ENCODE data around the gene LINGO3.

Gene LINGO3, protein sequence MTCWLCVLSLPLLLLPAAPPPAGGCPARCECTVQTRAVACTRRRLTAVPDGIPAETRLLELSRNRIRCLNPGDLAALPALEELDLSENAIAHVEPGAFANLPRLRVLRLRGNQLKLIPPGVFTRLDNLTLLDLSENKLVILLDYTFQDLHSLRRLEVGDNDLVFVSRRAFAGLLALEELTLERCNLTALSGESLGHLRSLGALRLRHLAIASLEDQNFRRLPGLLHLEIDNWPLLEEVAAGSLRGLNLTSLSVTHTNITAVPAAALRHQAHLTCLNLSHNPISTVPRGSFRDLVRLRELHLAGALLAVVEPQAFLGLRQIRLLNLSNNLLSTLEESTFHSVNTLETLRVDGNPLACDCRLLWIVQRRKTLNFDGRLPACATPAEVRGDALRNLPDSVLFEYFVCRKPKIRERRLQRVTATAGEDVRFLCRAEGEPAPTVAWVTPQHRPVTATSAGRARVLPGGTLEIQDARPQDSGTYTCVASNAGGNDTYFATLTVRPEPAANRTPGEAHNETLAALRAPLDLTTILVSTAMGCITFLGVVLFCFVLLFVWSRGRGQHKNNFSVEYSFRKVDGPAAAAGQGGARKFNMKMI

DNA sequence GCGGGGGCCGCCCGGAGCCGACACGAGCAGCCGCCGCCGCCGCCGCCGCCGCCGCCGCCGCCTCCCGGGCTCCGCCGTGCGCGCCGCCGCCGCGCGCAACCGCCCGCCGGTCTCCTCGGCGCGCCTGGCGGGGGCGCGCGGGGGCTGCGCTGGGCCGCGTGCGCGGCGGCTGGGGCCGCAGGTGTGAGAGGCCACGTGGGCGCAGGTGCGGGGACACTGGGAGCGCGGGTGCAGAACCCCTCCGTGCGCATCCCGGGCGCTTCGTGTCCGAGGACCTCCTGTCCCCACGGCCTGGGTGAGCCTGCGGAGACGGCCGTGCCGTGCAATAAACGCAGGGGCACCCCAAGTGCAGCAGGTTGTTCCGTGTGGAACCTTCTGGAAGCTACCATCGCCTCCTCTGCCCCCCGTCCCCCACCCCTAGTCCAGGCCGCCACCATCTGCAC lies at the start of gene LINGO3:
TSS of gene LINGO3 (minus strand) at position 41 of the 443 bp plus-strand sequence. CDS start 16,378 bp downstream, outside the sequence.
- H3K27ac ChIP-seq (ENCODE audit: low read depth, low read length): no peak within 1 kb of the TSS
- no peaks in the 10 kb centered on the region for H3K36me3 ChIP-seq (ENCODE audit: control insufficient read depth in 1 of 2, insufficient read depth in 2 of 2, low read length in 2 of 2)
- H3K9ac ChIP-seq (ENCODE audit: low read depth in 1 of 2, low read length in 2 of 2): no peak within 1 kb of the TSS
- H3K9me3 ChIP-seq (ENCODE audit: control insufficient read depth in 1 of 2, low read length in 2 of 2): no peaks in the 10 kb centered on the region
- H3K4me1 ChIP-seq (ENCODE audit: control insufficient read depth in 1 of 2, insufficient read depth in 2 of 2, low read length in 2 of 2): peaks cover 3 to 8% of the 10 kb centered on the region in 2 donors
- no peak within 1 kb of the TSS for H3K4me3 ChIP-seq (ENCODE audit: low read depth in 1 of 2, low read length in 2 of 2)
- peaks cover 24 to 34% of the 10 kb centered on the region in 2 donors for H3K27me3 ChIP-seq (ENCODE audit: control insufficient read depth in 1 of 2, insufficient read depth in 2 of 2, low read length in 2 of 2)

DNA sequence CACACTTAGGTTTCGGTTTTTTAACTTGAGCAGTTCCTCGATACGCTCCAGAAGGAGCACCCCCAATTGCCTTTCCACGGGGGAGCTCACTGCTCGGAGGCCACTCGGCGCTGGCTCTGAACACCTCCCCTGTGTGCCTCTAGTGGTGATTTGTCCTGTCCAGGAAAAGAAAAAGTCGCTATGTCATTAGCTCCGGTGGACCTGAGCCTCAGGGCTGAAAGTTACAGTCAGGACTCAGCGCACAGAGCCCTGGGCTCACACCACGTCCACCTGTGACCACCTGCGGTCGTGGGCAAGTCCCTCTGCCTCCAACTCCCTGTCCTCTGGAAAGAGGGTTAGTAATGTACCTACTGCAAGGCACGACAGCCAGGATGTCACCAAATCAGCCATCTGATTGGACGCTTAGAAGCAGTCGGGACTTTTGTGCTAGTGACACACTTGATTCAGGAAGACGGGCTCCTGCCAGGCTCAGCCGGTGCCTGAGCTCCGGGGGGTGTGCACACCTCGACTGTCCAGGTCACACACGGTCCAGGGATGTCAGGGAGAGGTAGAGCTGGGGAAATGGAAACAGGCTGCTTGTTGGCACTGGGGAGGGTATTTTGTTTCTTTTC lies 48.2 kb upstream of the LINGO3 start:
- Histone ChIP-seq H3K9me3 (ENCODE audit: control insufficient read depth in 1 of 2, low read length in 2 of 2) (no peaks in the 10 kb centered on the region), H3K36me3 (ENCODE audit: control insufficient read depth in 1 of 2, insufficient read depth in 2 of 2, low read length in 2 of 2) (peaks cover 0 to 15% of the 10 kb centered on the region in 2 donors), H3K27me3 (ENCODE audit: control insufficient read depth in 1 of 2, insufficient read depth in 2 of 2, low read length in 2 of 2) (peaks cover 10 to 21% of the 10 kb centered on the region in 2 donors), H3K9ac (ENCODE audit: low read depth in 1 of 2, low read length in 2 of 2) (no peak overlapping the region), H3K4me1 (ENCODE audit: control insufficient read depth in 1 of 2, insufficient read depth in 2 of 2, low read length in 2 of 2) (peaks cover 6 to 9% of the 10 kb centered on the region in 2 donors), H3K4me3 (ENCODE audit: low read depth in 1 of 2, low read length in 2 of 2) (no peak overlapping the region), H3K27ac (ENCODE audit: low read depth, low read length) (no peak overlapping the region)

DNA sequence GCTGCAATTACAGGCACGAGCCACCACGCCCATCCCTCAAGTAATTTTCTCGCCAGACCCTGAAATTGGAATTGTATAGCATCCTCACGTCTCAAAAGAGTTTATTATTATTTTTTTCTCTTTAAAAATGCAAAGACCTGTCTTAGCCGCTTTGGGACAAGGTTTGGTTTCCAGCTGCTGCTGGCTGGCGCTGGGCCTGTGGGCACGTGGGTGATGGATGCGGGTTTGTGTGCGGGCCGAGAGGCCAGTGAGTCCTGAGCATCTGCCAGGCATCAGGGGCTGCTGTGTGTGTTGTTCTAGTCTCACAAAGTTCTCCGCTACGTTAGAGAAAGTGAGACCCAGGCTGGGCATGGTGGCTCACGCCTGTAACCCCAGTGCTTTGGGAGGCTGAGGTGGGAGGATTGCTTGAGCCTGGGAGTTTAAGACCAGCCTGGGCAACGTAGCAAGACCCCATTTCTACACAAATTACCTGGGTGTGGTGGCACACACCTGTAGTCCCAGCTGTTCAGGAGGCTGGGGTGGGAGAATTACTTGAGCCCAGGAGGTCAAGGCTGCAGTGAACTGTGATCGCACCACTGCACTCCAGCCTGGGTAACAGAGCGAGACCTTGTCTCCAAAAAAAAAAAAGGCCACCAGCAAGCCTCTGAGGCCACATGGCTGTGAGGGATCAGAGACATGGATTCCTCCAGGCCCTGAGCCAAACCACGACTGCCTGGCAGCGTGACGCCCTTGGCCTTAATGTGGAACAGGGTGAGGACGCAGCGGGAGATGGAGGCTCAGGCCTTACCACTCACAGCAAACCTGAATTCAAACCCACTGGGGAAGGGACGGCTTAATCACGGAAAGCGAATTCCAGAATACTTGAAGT lies 47.4 kb upstream of the LINGO3 start:
- H3K9ac ChIP-seq (ENCODE audit: low read depth in 1 of 2, low read length in 2 of 2): no peak overlapping the region
- peaks cover 0 to 22% of the 10 kb centered on the region in 2 donors for H3K36me3 ChIP-seq (ENCODE audit: control insufficient read depth in 1 of 2, insufficient read depth in 2 of 2, low read length in 2 of 2)
- H3K4me3 ChIP-seq (ENCODE audit: low read depth in 1 of 2, low read length in 2 of 2): no peak overlapping the region
- peaks cover 6 to 9% of the 10 kb centered on the region in 2 donors for H3K4me1 ChIP-seq (ENCODE audit: control insufficient read depth in 1 of 2, insufficient read depth in 2 of 2, low read length in 2 of 2)
- H3K9me3 ChIP-seq (ENCODE audit: control insufficient read depth in 1 of 2, low read length in 2 of 2): no peaks in the 10 kb centered on the region
- peaks cover 5 to 16% of the 10 kb centered on the region in 2 donors for H3K27me3 ChIP-seq (ENCODE audit: control insufficient read depth in 1 of 2, insufficient read depth in 2 of 2, low read length in 2 of 2)
- no peak overlapping the region for H3K27ac ChIP-seq (ENCODE audit: low read depth, low read length)

DNA sequence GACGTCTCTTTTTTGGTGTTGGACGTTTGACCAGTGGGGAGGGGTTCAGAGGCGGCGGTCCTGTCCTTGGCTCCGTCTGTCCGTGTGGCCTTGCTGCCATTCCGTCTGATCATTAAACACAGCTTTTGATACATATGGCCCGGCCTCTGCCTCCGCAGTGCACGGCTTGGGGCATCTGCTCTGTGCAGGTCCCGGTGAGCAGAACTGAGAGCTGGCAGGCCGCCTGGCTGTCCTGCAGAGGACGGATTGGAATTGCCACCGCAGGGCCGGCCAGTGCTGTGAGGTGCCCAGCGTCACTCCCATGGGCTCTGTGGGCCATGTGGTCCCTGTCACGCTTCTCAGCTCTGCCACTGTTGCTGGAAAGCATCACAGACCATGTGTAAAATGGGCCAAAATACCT lies 46.7 kb upstream of the LINGO3 start:
- H3K27ac ChIP-seq (ENCODE audit: low read depth, low read length): no peak overlapping the region
- no peak overlapping the region for H3K4me3 ChIP-seq (ENCODE audit: low read depth in 1 of 2, low read length in 2 of 2)
- H3K4me1 ChIP-seq (ENCODE audit: control insufficient read depth in 1 of 2, insufficient read depth in 2 of 2, low read length in 2 of 2): peaks cover 6 to 9% of the 10 kb centered on the region in 2 donors
- H3K27me3 ChIP-seq (ENCODE audit: control insufficient read depth in 1 of 2, insufficient read depth in 2 of 2, low read length in 2 of 2): peaks cover 2 to 11% of the 10 kb centered on the region in 2 donors
- H3K9ac ChIP-seq (ENCODE audit: low read depth in 1 of 2, low read length in 2 of 2): no peak overlapping the region
- peaks cover 0 to 30% of the 10 kb centered on the region in 2 donors for H3K36me3 ChIP-seq (ENCODE audit: control insufficient read depth in 1 of 2, insufficient read depth in 2 of 2, low read length in 2 of 2)
- H3K9me3 ChIP-seq (ENCODE audit: control insufficient read depth in 1 of 2, low read length in 2 of 2): no peaks in the 10 kb centered on the region

DNA sequence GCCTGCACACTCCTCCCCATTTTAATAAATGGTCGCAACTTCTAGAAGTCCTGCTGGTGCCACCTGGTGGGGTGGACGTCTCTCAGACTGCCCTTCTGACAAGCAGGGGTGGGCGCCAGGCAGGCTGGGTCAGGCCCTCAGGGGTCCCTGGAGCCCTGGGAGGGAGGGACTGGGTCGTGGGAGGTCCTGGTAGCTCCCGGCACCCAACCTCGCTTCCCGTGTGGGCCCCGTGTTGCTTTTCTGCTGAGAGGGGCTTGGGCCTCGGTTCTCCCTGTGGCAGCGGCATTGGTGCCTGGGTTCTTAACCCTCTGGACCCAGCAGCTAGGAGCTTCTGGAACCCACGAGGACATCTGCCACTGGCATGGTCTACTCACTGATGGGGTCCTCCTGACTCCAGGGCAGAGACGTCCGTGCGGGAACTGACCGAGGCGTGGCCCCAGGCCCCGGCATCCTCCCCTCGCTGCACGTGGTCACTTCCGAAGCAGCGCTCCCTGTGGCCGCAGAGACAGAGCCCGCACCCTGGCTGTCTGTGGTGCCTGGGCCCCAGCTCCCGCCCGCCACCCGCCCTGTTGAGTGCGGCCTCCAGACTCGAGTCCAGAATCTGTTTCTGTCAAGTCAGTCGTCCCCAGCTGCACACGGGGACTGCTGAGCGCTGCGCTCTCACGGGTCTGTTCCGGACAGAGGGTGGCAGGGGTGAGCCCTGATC lies 46.1 kb upstream of the LINGO3 start:
- Histone ChIP-seq H3K9me3 (ENCODE audit: control insufficient read depth in 1 of 2, low read length in 2 of 2) (no peaks in the 10 kb centered on the region), H3K4me3 (ENCODE audit: low read depth in 1 of 2, low read length in 2 of 2) (no peak overlapping the region), H3K4me1 (ENCODE audit: control insufficient read depth in 1 of 2, insufficient read depth in 2 of 2, low read length in 2 of 2) (peaks cover 5 to 8% of the 10 kb centered on the region in 2 donors), H3K27me3 (ENCODE audit: control insufficient read depth in 1 of 2, insufficient read depth in 2 of 2, low read length in 2 of 2) (peaks cover 0 to 7% of the 10 kb centered on the region in 2 donors), H3K27ac (ENCODE audit: low read depth, low read length) (no peak overlapping the region), H3K9ac (ENCODE audit: low read depth in 1 of 2, low read length in 2 of 2) (no peak overlapping the region), H3K36me3 (ENCODE audit: control insufficient read depth in 1 of 2, insufficient read depth in 2 of 2, low read length in 2 of 2) (peaks cover 0 to 32% of the 10 kb centered on the region in 2 donors)

DNA sequence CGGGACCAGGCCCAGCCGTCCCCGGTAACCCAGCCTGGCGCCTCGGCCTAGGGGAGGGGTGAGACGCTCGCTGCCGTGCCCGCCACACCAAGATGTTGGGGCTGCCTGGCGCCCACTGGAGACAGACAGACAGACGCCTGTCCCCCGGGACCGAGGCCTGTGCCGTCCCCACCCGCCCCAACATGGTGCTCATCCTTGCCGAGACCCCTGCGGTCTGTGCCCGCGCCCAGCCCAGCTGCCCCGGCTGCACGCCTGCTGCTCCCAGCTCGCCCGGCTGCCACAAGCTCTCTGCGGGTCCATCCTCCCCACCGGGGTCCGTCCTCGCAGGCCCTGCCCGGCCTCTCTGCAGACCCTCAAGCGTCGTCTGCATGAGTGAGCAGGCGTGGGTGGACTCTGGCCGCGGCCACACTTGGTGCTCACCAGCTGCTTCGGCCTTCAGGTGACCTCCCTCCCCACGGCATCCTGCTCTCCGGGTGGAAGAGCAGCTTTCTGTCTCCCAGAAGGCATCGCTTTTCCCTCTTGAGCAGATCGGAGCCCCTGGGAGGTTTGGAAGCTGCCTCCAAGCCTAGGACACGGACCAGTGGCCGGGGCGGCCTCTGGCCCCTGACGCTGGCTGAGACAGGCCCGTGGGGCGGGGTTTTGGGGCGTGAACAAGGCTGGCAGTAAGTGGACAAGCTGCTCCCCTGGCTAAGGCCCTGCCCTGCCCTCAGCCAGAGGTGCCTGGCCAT lies 45.4 kb upstream of the LINGO3 start:
- Histone ChIP-seq H3K4me3 (ENCODE audit: low read depth in 1 of 2, low read length in 2 of 2) (no peak overlapping the region), H3K27ac (ENCODE audit: low read depth, low read length) (no peak overlapping the region), H3K9ac (ENCODE audit: low read depth in 1 of 2, low read length in 2 of 2) (no peak overlapping the region), H3K36me3 (ENCODE audit: control insufficient read depth in 1 of 2, insufficient read depth in 2 of 2, low read length in 2 of 2) (peaks cover 0 to 39% of the 10 kb centered on the region in 2 donors), H3K27me3 (ENCODE audit: control insufficient read depth in 1 of 2, insufficient read depth in 2 of 2, low read length in 2 of 2) (no peaks in the 10 kb centered on the region), H3K9me3 (ENCODE audit: control insufficient read depth in 1 of 2, low read length in 2 of 2) (no peaks in the 10 kb centered on the region), H3K4me1 (ENCODE audit: control insufficient read depth in 1 of 2, insufficient read depth in 2 of 2, low read length in 2 of 2) (peaks cover 0 to under 1% of the 10 kb centered on the region in 2 donors)

DNA sequence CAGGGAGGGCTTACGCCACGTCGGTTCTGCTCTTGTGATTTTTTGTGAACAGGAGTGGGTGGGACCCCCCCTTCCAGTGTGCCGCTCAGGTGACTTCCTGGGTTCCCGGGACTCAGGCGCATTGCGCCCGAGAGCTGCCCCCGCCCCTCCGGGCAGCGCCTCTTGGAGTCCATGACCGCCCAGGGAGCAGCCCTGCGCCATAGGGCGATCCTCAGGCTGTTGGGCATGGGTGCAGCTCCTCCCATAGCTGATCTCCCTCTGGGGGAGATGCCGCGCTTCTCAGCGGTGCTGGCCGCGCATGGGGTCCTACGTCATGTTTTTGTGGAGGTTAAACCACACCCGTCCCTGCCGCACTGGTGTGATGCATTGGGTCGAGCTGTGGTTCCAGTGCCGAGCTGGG lies 44.2 kb upstream of the LINGO3 start:
- H3K36me3 ChIP-seq (ENCODE audit: control insufficient read depth in 1 of 2, insufficient read depth in 2 of 2, low read length in 2 of 2): peaks cover 0 to 40% of the 10 kb centered on the region in 2 donors
- H3K9me3 ChIP-seq (ENCODE audit: control insufficient read depth in 1 of 2, low read length in 2 of 2): no peaks in the 10 kb centered on the region
- no peak overlapping the region for H3K27ac ChIP-seq (ENCODE audit: low read depth, low read length)
- no peaks in the 10 kb centered on the region for H3K27me3 ChIP-seq (ENCODE audit: control insufficient read depth in 1 of 2, insufficient read depth in 2 of 2, low read length in 2 of 2)
- no peak overlapping the region for H3K4me3 ChIP-seq (ENCODE audit: low read depth in 1 of 2, low read length in 2 of 2)
- no peak overlapping the region for H3K9ac ChIP-seq (ENCODE audit: low read depth in 1 of 2, low read length in 2 of 2)
- H3K4me1 ChIP-seq (ENCODE audit: control insufficient read depth in 1 of 2, insufficient read depth in 2 of 2, low read length in 2 of 2): no peaks in the 10 kb centered on the region

DNA sequence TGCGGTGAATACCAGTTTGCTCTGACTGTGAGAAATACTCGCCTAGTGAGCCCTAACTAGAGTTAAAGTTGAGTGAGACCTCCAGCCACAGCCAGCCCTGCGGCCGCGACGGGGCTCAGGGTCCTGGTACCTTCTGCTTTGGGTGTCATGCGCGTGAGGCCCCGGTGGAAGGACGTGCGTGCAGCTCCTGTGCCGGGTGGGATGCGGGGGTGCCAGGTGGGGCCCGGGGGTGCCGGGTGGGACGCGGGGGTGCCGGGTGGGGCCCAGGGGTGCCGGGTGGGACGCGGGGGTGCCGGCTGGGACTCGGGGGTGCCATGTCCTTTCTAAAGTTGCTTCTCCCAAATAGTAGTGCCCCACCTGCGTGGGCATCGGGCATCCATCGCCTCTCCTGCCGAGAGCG lies 43.6 kb upstream of the LINGO3 start:
- H3K27me3 ChIP-seq (ENCODE audit: control insufficient read depth in 1 of 2, insufficient read depth in 2 of 2, low read length in 2 of 2): no peaks in the 10 kb centered on the region
- H3K4me1 ChIP-seq (ENCODE audit: control insufficient read depth in 1 of 2, insufficient read depth in 2 of 2, low read length in 2 of 2): no peaks in the 10 kb centered on the region
- H3K36me3 ChIP-seq (ENCODE audit: control insufficient read depth in 1 of 2, insufficient read depth in 2 of 2, low read length in 2 of 2): peaks cover 0 to 46% of the 10 kb centered on the region in 2 donors
- H3K9ac ChIP-seq (ENCODE audit: low read depth in 1 of 2, low read length in 2 of 2): no peak overlapping the region
- no peak overlapping the region for H3K27ac ChIP-seq (ENCODE audit: low read depth, low read length)
- no peaks in the 10 kb centered on the region for H3K9me3 ChIP-seq (ENCODE audit: control insufficient read depth in 1 of 2, low read length in 2 of 2)
- H3K4me3 ChIP-seq (ENCODE audit: low read depth in 1 of 2, low read length in 2 of 2): no peak overlapping the region

DNA sequence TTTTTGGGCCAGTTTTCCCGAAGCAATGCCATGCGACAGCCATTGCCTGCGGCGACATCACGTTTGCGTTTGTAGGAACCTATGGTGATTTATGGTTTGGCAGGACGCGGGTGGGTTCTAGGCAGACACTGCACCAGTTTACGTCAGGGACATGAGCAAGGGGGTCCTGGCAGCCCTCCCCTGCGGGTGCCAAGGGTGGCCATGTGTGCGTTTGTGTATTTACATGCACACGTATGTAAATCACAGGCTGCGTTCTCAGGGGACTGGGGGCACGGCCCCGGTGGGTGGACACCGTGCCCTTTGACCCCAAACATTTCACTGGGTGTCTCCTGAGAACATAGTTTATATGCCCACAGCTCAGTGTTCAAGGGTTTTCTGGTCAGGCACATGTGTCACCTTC lies 42.7 kb upstream of the LINGO3 start:
- no peaks in the 10 kb centered on the region for H3K9me3 ChIP-seq (ENCODE audit: control insufficient read depth in 1 of 2, low read length in 2 of 2)
- no peak overlapping the region for H3K4me3 ChIP-seq (ENCODE audit: low read depth in 1 of 2, low read length in 2 of 2)
- H3K36me3 ChIP-seq (ENCODE audit: control insufficient read depth in 1 of 2, insufficient read depth in 2 of 2, low read length in 2 of 2): peaks cover 0 to 46% of the 10 kb centered on the region in 2 donors
- H3K27ac ChIP-seq (ENCODE audit: low read depth, low read length): no peak overlapping the region
- peaks cover 1 to 2% of the 10 kb centered on the region in 2 donors for H3K4me1 ChIP-seq (ENCODE audit: control insufficient read depth in 1 of 2, insufficient read depth in 2 of 2, low read length in 2 of 2)
- H3K27me3 ChIP-seq (ENCODE audit: control insufficient read depth in 1 of 2, insufficient read depth in 2 of 2, low read length in 2 of 2): no peaks in the 10 kb centered on the region
- H3K9ac ChIP-seq (ENCODE audit: low read depth in 1 of 2, low read length in 2 of 2): no peak overlapping the region

All from duodenal mucosa (tissue), 2 donors.